Parathyroid adenoma (tissue), 2 donors: ENCODE measurements around the gene ACP2.

ENCODE experiments used
- H2AFZ ChIP-seq: fragments of 300-600 bp; sonication (generic); one replicate; pipeline ENCODE4 v1.7.0; 2017; ENCODE audit warnings: antibody characterized with exemption, mild to moderate bottlenecking
- H3K27ac ChIP-seq: fragments of 300-600 bp; sonication (generic); one replicate; pipeline ENCODE4 v1.7.0; 2017
- H3K27me3 ChIP-seq: fragments of 300-600 bp; sonication (generic); one replicate; pipeline ENCODE4 v1.7.0; 2017; ENCODE audit warnings: low read length; ENCODE audit not compliant: control insufficient read depth, insufficient read depth
- H3K36me3 ChIP-seq: fragments of 300-600 bp; sonication (generic); one replicate; pipeline ENCODE4 v1.7.0; 2017; ENCODE audit warnings: low read length; ENCODE audit not compliant: control insufficient read depth, insufficient read depth
- H3K4me1 ChIP-seq: fragments of 300-600 bp; sonication (generic); one replicate; pipeline ENCODE4 v1.7.0; 2017; ENCODE audit warnings: control low read depth
- H3K4me2 ChIP-seq: fragments of 300-600 bp; sonication (generic); one replicate; pipeline ENCODE4 v1.7.0; 2017; ENCODE audit warnings: low read length
- H3K4me3 ChIP-seq: fragments of 300-600 bp; sonication (generic); one replicate; pipeline ENCODE4 v1.7.0; 2017; ENCODE audit warnings: low read depth, low read length
- H3K79me2 ChIP-seq: fragments of 300-600 bp; sonication (generic); one replicate; pipeline ENCODE4 v1.7.0; 2017; ENCODE audit warnings: control low read depth
- H3K9ac ChIP-seq: fragments of 300-600 bp; sonication (generic); one replicate; pipeline ENCODE4 v1.7.0; 2017; ENCODE audit warnings: mild to moderate bottlenecking
- H3K9me3 ChIP-seq: fragments of 300-600 bp; sonication (generic); one replicate; pipeline ENCODE4 v1.7.0; 2017; ENCODE audit warnings: low read length; ENCODE audit not compliant: control insufficient read depth
- TF ChIP-seq, protein P1 (sequence below): fragments of 300-600 bp; sonication (generic); IDR thresholded peaks from one replicate; pipeline ENCODE4 v1.7.0; 2017; ENCODE audit warnings: antibody characterized with exemption, mild to moderate bottlenecking
- donor health status: primary hyperparathyroidism.

ACP2 gene

DNA sequence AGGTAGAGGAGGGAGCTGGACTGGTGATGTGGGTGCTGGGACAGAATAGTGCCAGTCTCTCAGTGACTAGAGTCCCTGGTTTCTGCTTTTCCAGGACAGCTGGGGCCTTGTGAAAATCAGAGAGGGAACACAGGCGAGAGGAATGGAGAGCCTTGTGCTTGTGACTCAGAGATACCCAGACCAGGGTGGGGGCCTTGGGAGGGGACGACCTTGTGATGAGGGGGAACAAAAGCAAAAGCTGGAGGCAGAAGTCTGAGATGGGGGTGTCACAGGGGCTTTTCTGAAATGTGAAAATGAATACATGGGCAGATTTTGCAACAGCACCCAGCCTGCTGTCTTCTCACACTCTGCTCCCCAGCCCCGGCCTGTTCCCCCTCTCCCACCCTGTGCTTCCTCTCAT is 5.8 kb upstream of the ACP2 start:
- Histone ChIP-seq H3K4me2 (no peak overlapping the region), H3K27ac (peak overlapping the region; percentile 29), H3K9me3 (no peaks in the 10 kb centered on the region), H3K4me1 (no peaks in the 10 kb centered on the region), H3K36me3 (no peaks in the 10 kb centered on the region), H2AFZ (no peak overlapping the region), H3K4me3 (no peak overlapping the region), H3K9ac (no peak overlapping the region), H3K79me2 (peaks cover 8% of the 10 kb centered on the region), H3K27me3 (no peaks in the 10 kb centered on the region)
- TF ChIP-seq, protein P1, sequence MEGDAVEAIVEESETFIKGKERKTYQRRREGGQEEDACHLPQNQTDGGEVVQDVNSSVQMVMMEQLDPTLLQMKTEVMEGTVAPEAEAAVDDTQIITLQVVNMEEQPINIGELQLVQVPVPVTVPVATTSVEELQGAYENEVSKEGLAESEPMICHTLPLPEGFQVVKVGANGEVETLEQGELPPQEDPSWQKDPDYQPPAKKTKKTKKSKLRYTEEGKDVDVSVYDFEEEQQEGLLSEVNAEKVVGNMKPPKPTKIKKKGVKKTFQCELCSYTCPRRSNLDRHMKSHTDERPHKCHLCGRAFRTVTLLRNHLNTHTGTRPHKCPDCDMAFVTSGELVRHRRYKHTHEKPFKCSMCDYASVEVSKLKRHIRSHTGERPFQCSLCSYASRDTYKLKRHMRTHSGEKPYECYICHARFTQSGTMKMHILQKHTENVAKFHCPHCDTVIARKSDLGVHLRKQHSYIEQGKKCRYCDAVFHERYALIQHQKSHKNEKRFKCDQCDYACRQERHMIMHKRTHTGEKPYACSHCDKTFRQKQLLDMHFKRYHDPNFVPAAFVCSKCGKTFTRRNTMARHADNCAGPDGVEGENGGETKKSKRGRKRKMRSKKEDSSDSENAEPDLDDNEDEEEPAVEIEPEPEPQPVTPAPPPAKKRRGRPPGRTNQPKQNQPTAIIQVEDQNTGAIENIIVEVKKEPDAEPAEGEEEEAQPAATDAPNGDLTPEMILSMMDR, result no peak

DNA sequence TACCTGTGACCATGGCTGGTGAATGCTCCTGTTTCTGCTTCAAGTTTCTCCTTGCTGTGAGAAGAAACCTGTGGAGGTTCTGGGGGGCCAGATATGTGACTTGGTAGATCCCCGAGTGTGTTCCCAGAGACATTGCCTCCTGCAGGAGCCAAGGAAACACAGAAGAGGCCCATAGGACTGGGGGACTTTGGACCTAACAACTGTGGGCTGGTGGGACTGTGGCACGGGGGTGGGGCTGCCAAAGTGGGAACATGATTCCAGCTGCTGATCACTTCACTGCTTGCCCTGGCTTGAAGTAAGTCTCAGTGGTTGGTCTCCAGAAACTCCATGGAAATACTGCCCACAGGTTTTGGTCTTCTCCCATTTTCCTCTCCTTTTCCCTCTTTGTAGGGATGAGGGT is 5.0 kb upstream of the ACP2 start:
- no peak overlapping the region for H3K9ac ChIP-seq
- no peak overlapping the region for H3K4me3 ChIP-seq
- TF ChIP-seq, protein P1, result no peak
- H3K9me3 ChIP-seq, result no peaks in the 10 kb centered on the region
- no peak overlapping the region for H2AFZ ChIP-seq
- no peaks in the 10 kb centered on the region for H3K4me1 ChIP-seq
- no peak overlapping the region for H3K4me2 ChIP-seq
- H3K27ac ChIP-seq, result peak overlapping the region; percentile 29
- H3K36me3 ChIP-seq, result no peaks in the 10 kb centered on the region
- H3K27me3 ChIP-seq, result no peaks in the 10 kb centered on the region
- H3K79me2 ChIP-seq, result peaks cover 10% of the 10 kb centered on the region

DNA sequence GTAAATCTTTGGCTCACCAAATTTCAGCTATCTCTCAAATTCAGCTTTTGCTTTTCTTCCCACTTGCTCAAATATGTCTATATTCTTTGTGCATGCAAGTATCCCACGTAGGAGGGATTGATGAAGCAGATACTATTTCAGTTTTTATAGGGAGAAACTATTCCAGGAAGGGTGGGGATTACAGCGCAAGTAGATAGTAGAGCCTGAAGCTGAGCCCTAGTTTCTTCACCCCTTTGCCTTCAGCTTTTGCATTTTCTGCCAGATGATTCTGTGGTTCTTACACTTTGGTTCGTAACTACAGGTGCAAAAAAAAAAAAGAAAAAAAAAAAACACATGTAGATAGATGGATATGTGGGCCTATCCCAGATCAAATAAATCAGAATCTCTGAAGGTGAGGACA is 3.1 kb upstream of the ACP2 start:
- Histone ChIP-seq H3K36me3 (no peaks in the 10 kb centered on the region), H3K4me3 (no peak overlapping the region), H3K79me2 (peaks cover 8% of the 10 kb centered on the region), H3K27ac (no peak overlapping the region), H3K4me2 (no peak overlapping the region), H3K4me1 (no peaks in the 10 kb centered on the region), H3K27me3 (no peaks in the 10 kb centered on the region), H2AFZ (no peak overlapping the region), H3K9me3 (no peaks in the 10 kb centered on the region), H3K9ac (no peak overlapping the region)
- TF ChIP-seq, protein P1, result no peak

DNA sequence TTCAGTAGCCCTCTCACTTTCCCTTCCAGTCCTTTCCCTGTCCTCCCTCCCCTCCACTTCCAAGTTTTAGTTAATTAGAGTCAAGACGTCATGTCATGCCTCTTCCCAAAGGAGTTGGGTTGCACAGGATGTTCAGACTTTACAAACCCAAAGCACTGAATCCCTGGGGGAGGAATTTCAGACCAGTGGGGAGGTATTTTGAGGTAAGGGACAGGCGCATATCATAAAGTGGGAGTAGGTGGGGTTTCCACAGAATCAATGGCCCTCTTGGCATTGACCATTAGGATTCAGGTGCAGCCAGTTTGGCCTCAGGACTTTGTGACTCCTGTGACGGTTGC is 733 bp upstream of the ACP2 start:
- Histone ChIP-seq H3K27me3 (no peaks in the 10 kb centered on the region), H2AFZ (peak overlapping the region; percentile 82), H3K9me3 (no peaks in the 10 kb centered on the region), H3K4me1 (no peaks in the 10 kb centered on the region), H3K27ac (peak overlapping the region; percentile 90), H3K9ac (no peak overlapping the region), H3K4me2 (peak overlapping the region; percentile 61), H3K79me2 (peaks cover 8% of the 10 kb centered on the region), H3K36me3 (no peaks in the 10 kb centered on the region), H3K4me3 (peak overlapping the region; percentile 96)
- TF ChIP-seq, protein P1, result no peak

DNA sequence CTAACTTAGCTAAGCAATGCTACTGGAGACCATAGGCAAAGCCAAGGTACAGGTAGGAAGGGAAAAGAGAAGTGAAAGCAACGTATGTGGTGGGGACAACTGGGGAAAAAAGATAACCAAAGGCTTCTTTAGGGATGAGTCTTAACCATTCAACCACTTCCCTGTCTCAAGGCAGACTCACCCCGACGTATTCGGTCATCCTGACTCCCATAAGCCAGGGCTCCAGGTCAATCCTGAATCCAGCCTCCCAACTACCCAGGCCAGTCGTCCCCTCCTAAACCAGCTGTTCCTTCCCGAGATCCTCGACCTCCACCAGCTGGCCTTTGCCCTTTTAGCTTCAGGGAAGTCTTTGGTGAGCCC is 330 bp downstream of the ACP2 start:
- Histone ChIP-seq H3K79me2 (peaks cover 8% of the 10 kb centered on the region), H3K4me2 (peak overlapping the region; percentile 61), H3K27ac (peak overlapping the region; percentile 90), H2AFZ (peak overlapping the region; percentile 82), H3K9ac (no peak overlapping the region), H3K27me3 (no peaks in the 10 kb centered on the region), H3K36me3 (no peaks in the 10 kb centered on the region), H3K4me1 (no peaks in the 10 kb centered on the region), H3K4me3 (peak overlapping the region; percentile 96), H3K9me3 (no peaks in the 10 kb centered on the region)
- TF ChIP-seq, protein P1, result no peak
